Adrenal gland (tissue), 12 donors: ENCODE measurements around the gene MEIS1. TPM values are rescaled to one million over a fixed set of nuclear protein-coding genes. Genes with fewer than 3 reads are reported as not detected.

ENCODE experiments used
- DNase-seq, 7 donors: peaks; one replicate each; pipeline ENCODE4 v3.0.0-alpha.2; 2019 to 2020
- H3K27ac ChIP-seq, 5 donors: fragments of 200-600 bp; sonication (generic) in 4 of 5; 1 replicate in 3 of 5; 2 replicates in 2 of 5; pipeline versions ENCODE4 v1.5.1 to v1.8.0; 2016 to 2020; ENCODE audit warnings: mild to moderate bottlenecking in 1 of 5
- H3K27me3 ChIP-seq: fragments of 200-600 bp; 2 replicates; pipeline ENCODE4 v1.8.0; 2021
- H3K36me3 ChIP-seq, 2 donors: fragments of 200-600 bp; replicated peaks in 1 of 2; 1 replicate in 1 of 2; 2 replicates in 1 of 2; pipeline versions ENCODE4 v1.5.1 to v1.8.0; 2018 to 2022
- H3K4me1 ChIP-seq, 2 donors: fragments of 200-600 bp; replicated peaks in 1 of 2; 1 replicate in 1 of 2; 2 replicates in 1 of 2; pipeline versions ENCODE4 v1.5.1 to v1.8.0; 2018 to 2021
- H3K4me3 ChIP-seq, 4 donors: fragments of 200-600 bp; sonication (generic) in 3 of 4; one replicate each; pipeline ENCODE4 v1.5.1; 2016 to 2018
- H3K9me3 ChIP-seq, 3 donors: fragments of 200-600 bp; sonication (generic) in 1 of 3; replicated peaks in 1 of 3; 1 replicate in 2 of 3; 2 replicates in 1 of 3; pipeline versions ENCODE4 v1.5.1 to v1.8.0; 2016 to 2021
- POLR2A ChIP-seq, 2 donors: fragments of 450-650 bp; IDR thresholded peaks; one replicate each; pipeline ENCODE4 v1.6.1; 2017; ENCODE audit warnings: antibody characterized with exemption in 2 of 2, mild to moderate bottlenecking in 2 of 2, moderate library complexity in 1 of 2
- WGBS, 4 donors: extraction: QIAGEN DNeasy Blood & Tissue Kit in 2 of 4; methylation state at CpG; one replicate each; pipeline versions ENCODE4 v1.1.5 to v1.1.7; 2013 to 2017; 5-methylcytosine and 5-hydroxymethylcytosine counted together
- intact Hi-C, 2 donors: fragments of 100-400 bp; cut with DNase I; formaldehyde crosslinking; loops; one replicate each; pipeline versions ENCODE4 v1.14.1 to v1.15.0; 2022 to 2023
- polyA plus RNA-seq, 3 donors: library from polyadenylated mRNA; stranded (reverse); fragments of 200-250 nt in 2 of 3; fragments of 350-450 nt in 1 of 3; fragmentation: Illumina TruSeq in 1 of 3; extraction: RNeasy Lipid Tissue Mini Kit (QIAGEN cat#74804) in 1 of 3; gene quantifications; one replicate each; pipeline ENCODE4 v1.2.3, GENCODE V29; 2013 to 2014
- total RNA-seq, 9 donors: library from RNA; depleted of rRNA in 4 of 9; stranded (reverse); fragments of >200 nt in 4 of 9; fragments of 120-200 nt in 1 of 9; fragmentation: NEBNext Ultra II Directional in 1 of 9; extraction: Animal tissue kit (Norgen Biotek cat#: 25700) in 1 of 9; gene quantifications; one replicate each; pipeline versions ENCODE4 v1.1.0 to v1.2.4, GENCODE V29; 2013 to 2023
- TF ChIP-seq, protein P1 (sequence below), 6 experiments: fragments of 450-650 bp in 4 of 6; fragments of 200-600 bp in 2 of 6; sonication (generic) in 1 of 6; IDR thresholded peaks; 1 replicate in 5 of 6; 2 replicates in 1 of 6; pipeline versions ENCODE4 v1.5.1 to v1.8.0; 2016 to 2021; ENCODE audit warnings: antibody characterized with exemption in 6 of 6, mild to moderate bottlenecking in 2 of 6, moderate library complexity in 1 of 6
- donor health status: healthy with polysubstance abuse.
- donor health status: Bipolar disorder and iron deficiency.
- donor health status: DM: yes; HTN: yes; CAD: no.
- donor health status: DM: no; HTN: no; CAD: no.
- donor health status: DM: no; HTN: no; CAD: no.
- donor health status: DM: yes; HTN: yes; CAD: no.

MEIS1 gene
- total and polyA plus RNA-seq, 12 donors: 56.3 to 257 (median 107) TPM

GRCh38 chr2:66526180-66526579, 91.3 kb downstream of the MEIS1 start:
- WGBS, 4 donors: 3 to 14% (median 6%) methylated on average over 2 of the region's 2 CpGs
- DNase-seq: peak in 4 of 7 donors; percentile 40 to 61 (median 44)
- no peaks in the 10 kb centered on the region for H3K27me3 ChIP-seq
- peaks cover 0 to 8% of the 10 kb centered on the region in 2 donors for H3K36me3 ChIP-seq
- H3K4me3 ChIP-seq: no peak overlapping the region
- H3K4me1 ChIP-seq: peaks cover 14 to 71% of the 10 kb centered on the region in 2 donors
- no peaks in the 10 kb centered on the region for H3K9me3 ChIP-seq
- intact Hi-C loops: no loop called here
- TF ChIP-seq POLR2A (IDR thresholded peaks at IDR 0.05): no peak
- peak overlapping the region in 1 of 5 donors; percentile 18 for H3K27ac ChIP-seq

DNA sequence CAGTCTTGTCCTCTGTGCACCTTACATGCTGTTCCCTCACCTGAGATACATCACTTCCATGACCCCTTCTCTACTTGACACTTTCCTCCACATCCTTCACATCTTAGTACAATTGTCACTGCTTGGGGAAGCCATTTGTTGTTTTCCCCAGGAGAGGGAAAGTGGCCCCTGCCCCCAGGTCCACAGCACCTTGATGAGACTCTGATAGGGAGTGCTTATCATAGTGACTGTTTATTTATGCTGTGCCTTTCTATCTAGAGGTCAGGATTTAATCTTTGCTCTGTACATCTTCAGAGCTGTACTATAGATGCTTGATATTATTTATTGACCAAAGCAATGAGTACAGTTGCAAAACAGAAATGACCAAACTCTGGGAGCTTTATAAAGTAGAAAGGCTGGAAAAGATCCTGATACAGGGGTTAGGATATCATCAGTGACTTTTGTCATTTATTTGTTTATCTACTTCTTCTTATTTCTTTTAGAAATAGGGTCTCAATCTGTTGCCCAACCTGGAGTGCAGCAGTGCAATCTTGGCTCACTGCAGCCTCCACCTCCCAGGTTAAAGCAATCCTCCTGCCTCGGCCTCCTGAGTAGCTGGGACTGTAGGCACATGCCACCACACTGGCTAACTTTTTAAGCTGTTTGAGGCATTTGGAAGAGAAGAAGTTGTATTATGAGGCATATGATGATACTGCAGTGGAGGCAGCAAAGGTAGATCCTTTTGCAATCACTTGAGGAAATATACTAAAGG, 94.2 kb downstream of the MEIS1 start:
- Histone ChIP-seq H3K36me3 (peaks cover 0 to 8% of the 10 kb centered on the region in 2 donors), H3K9me3 (no peaks in the 10 kb centered on the region), H3K27ac (peak overlapping the region in 1 of 5 donors; percentile 18), H3K4me1 (peaks cover 23 to 66% of the 10 kb centered on the region in 2 donors), H3K4me3 (no peak overlapping the region), H3K27me3 (no peaks in the 10 kb centered on the region)
- 93 to 100% (median 97%) methylated on average over 1 of the region's 1 CpG for WGBS, 4 donors
- intact Hi-C loops: no loop called here
- TF ChIP-seq, protein P1, sequence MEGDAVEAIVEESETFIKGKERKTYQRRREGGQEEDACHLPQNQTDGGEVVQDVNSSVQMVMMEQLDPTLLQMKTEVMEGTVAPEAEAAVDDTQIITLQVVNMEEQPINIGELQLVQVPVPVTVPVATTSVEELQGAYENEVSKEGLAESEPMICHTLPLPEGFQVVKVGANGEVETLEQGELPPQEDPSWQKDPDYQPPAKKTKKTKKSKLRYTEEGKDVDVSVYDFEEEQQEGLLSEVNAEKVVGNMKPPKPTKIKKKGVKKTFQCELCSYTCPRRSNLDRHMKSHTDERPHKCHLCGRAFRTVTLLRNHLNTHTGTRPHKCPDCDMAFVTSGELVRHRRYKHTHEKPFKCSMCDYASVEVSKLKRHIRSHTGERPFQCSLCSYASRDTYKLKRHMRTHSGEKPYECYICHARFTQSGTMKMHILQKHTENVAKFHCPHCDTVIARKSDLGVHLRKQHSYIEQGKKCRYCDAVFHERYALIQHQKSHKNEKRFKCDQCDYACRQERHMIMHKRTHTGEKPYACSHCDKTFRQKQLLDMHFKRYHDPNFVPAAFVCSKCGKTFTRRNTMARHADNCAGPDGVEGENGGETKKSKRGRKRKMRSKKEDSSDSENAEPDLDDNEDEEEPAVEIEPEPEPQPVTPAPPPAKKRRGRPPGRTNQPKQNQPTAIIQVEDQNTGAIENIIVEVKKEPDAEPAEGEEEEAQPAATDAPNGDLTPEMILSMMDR (IDR thresholded peaks at IDR 0.05): no peak
- TF ChIP-seq POLR2A (IDR thresholded peaks at IDR 0.05): no peak
- no peak for DNase-seq

GRCh38 chr2:66530651-66531050, 95.7 kb downstream of the MEIS1 start:
- Histone ChIP-seq H3K4me3 (no peak overlapping the region), H3K27me3 (no peaks in the 10 kb centered on the region), H3K27ac (peak overlapping the region in 1 of 5 donors; percentile 5), H3K36me3 (peaks cover 0 to 8% of the 10 kb centered on the region in 2 donors), H3K4me1 (peaks cover 23 to 66% of the 10 kb centered on the region in 2 donors), H3K9me3 (no peaks in the 10 kb centered on the region)
- no peak for TF ChIP-seq POLR2A (IDR thresholded peaks at IDR 0.05)
- TF ChIP-seq, protein P1 (IDR thresholded peaks at IDR 0.05): no peak
- no peak for DNase-seq
- 88 to 100% (median 89%) methylated on average over 1 to 3 of the region's 3 CpGs for WGBS, 4 donors
- intact Hi-C loops: no loop called here

- intact Hi-C loops: no loop called here
- 75 to 95% (median 80%) methylated on average over 1 of the region's 1 CpG for WGBS, 4 donors
- Histone ChIP-seq H3K36me3 (peaks cover 0 to 10% of the 10 kb centered on the region in 2 donors), H3K27ac (peak overlapping the region in 1 of 5 donors; percentile 5), H3K9me3 (no peaks in the 10 kb centered on the region), H3K4me1 (peaks cover 23 to 66% of the 10 kb centered on the region in 2 donors), H3K4me3 (no peak overlapping the region), H3K27me3 (no peaks in the 10 kb centered on the region)
- TF ChIP-seq, protein P1 (IDR thresholded peaks at IDR 0.05): no peak
- TF ChIP-seq POLR2A (IDR thresholded peaks at IDR 0.05): no peak
- DNase-seq: no peak
Measured at GRCh38 chr2:66531155-66531554, 96.2 kb downstream of the MEIS1 start.
